T-helper 1 cell treated with Interleukin-12 subunit alpha and Interleukin-12 subunit beta and Interleukin-4 antibody, amounts not matched to agents 30 ng/mL and 1 ng/mL, for 36 hours (primary cell): Measurements from ENCODE around the gene COPA. TPM values are rescaled to one million over a fixed set of nuclear protein-coding genes. Genes with fewer than 3 reads are reported as not detected.
"Not testable (repeated sequence)": the region's sequence is repeated elsewhere in the genome, so short reads cannot be mapped to it uniquely, and the experiment has no call there.

Source experiments
- intact Hi-C: fragments of 100-400 bp; cut with micrococcal nuclease; formaldehyde crosslinking; loops from one replicate; pipeline ENCODE4 v1.15.1; 2024
- total RNA-seq: library from RNA; stranded (reverse); gene quantifications from 2 replicates; pipeline ENCODE4 v1.2.3, GENCODE V29; 2022

Gene COPA
- 148 and 150 TPM in 2 replicates for total RNA-seq

GRCh38 chr1:160342953-160343869, at the start of gene COPA, which contains the start of gene NCSTN:
TSS of gene COPA (minus strand) at chr1:160343250. CDS start at chr1:160343170, 80 bp downstream.
TSS of gene NCSTN (plus strand) at chr1:160343383. CDS start at chr1:160343397, 14 bp downstream.
- intact Hi-C loops: loop anchor here (1.0 to 10.0 kb wide), 13 partner anchors 33 to 702 kb away; partner anchors contain the start of genes CD84, DCAF8, IGSF8 and PEA15

GRCh38 chr1:160388406-160388805, 45.4 kb upstream of the COPA start:
- intact Hi-C loops: not testable (repeated sequence)

- intact Hi-C loops: not testable (repeated sequence)
These were observed 41.8 kb upstream of the COPA start for GRCh38 chr1:160384812-160385211.

GRCh38 chr1:160377585-160378206, 34.6 kb upstream of the COPA start:
- intact Hi-C loops: no loop called here

- intact Hi-C loops: loop anchor here (1.0 kb wide), 7 partner anchors 22 to 275 kb away; partner anchors contain the start of genes COPA and NCSTN
These were observed 33.6 kb upstream of the COPA start for GRCh38 chr1:160376525-160377131.

GRCh38 chr1:160375788-160376524, 32.9 kb upstream of the COPA start:
- intact Hi-C loops: loop anchor here (1.0 kb wide), 7 partner anchors 22 to 275 kb away; partner anchors contain the start of genes COPA and NCSTN

GRCh38 chr1:160374306-160375110, 31.5 kb upstream of the COPA start:
- intact Hi-C loops: no loop called here

GRCh38 chr1:160373696-160374095, 30.6 kb upstream of the COPA start:
- intact Hi-C loops: no loop called here

GRCh38 chr1:160371756-160372155, 28.7 kb upstream of the COPA start:
- intact Hi-C loops: no loop called here

- intact Hi-C loops: no loop called here
These were observed 28.2 kb upstream of the COPA start for GRCh38 chr1:160371346-160371631.

- intact Hi-C loops: no loop called here
These were observed 27.7 kb upstream of the COPA start for GRCh38 chr1:160370561-160371345.

GRCh38 chr1:160369087-160369486, 26.0 kb upstream of the COPA start:
- intact Hi-C loops: no loop called here

- intact Hi-C loops: no loop called here
These were observed 25.2 kb upstream of the COPA start for GRCh38 chr1:160367934-160368923.

GRCh38 chr1:160367516-160367900, 24.5 kb upstream of the COPA start:
- intact Hi-C loops: no loop called here

- intact Hi-C loops: no loop called here
These were observed 23.9 kb upstream of the COPA start, which contains the start of gene NHLH1 for GRCh38 chr1:160366731-160367515. TSS of gene NHLH1 (plus strand) at chr1:160367071. CDS start at chr1:160370732, 3,661 bp downstream.

- intact Hi-C loops: no loop called here
These were observed 22.3 kb upstream of the COPA start for GRCh38 chr1:160365325-160365724.

- intact Hi-C loops: no loop called here
These were observed 21.1 kb upstream of the COPA start for GRCh38 chr1:160363951-160364735.
